Measurements from ENCODE around the gene SAMD8. TPM values are rescaled to one million over a fixed set of nuclear protein-coding genes. Genes with fewer than 3 reads are reported as not detected.

Gene SAMD8
- total RNA-seq, 1 experiment from 2014 or later = 23.6 TPM

GRCh38 chr10:75073442-75073841, 38.0 kb upstream of the SAMD8 start:
- POLR2A ChIA-PET = no interaction called here
- ATAC-seq = no peak
- Histone ChIP-seq H3K9me2 (ENCODE audit: insufficient read depth) (no peaks in the 10 kb centered on the region), H3K27me3 (ENCODE audit: insufficient read depth, low read length) (no peaks in the 10 kb centered on the region), H3K79me2 (ENCODE audit: insufficient read depth, low read length) (no peaks in the 10 kb centered on the region), H3K36me3 (ENCODE audit: control insufficient read depth in 1 of 2, insufficient read depth in 2 of 2, low read length in 2 of 2) (no peaks in the 10 kb centered on the region), H3K9ac (ENCODE audit: low read length) (no peak overlapping the region), H3K9me3 (ENCODE audit: control insufficient read depth in 1 of 2, insufficient read depth in 1 of 2, low read depth in 1 of 2, low read length in 2 of 2) (no peaks in the 10 kb centered on the region), H2AFZ (ENCODE audit: low read depth, low read length, poor library complexity, severe bottlenecking) (no peak overlapping the region), H4K20me1 (ENCODE audit: insufficient read depth) (no peaks in the 10 kb centered on the region), H3K4me2 (ENCODE audit: low read length) (no peak overlapping the region), H3K4me3 (replicated peaks in 1 of 2; ENCODE audit: low read depth in 1 of 2, low read length in 2 of 2) (no peak overlapping the region), H3K4me1 (ENCODE audit: control insufficient read depth in 1 of 2, insufficient read depth in 2 of 2, low read length in 2 of 2) (no peaks in the 10 kb centered on the region), H3K27ac (ENCODE audit: low read depth, low read length) (no peak overlapping the region)
- no TSS peak for BruUV-seq (replicated peaks)
- no peak for TF ChIP-seq SIN3A (IDR thresholded peaks at IDR 0.05; ENCODE audit: low read depth)
- TF ChIP-seq MAX (IDR thresholded peaks at IDR 0.05) = no peak
- no peak for TF ChIP-seq JUND (IDR thresholded peaks at IDR 0.05)
- TF ChIP-seq SP1 (IDR thresholded peaks at IDR 0.05; ENCODE audit: low read depth) = no peak
- TF ChIP-seq CBX3 (IDR thresholded peaks at IDR 0.05; ENCODE audit: low read depth) = no peak
- TF ChIP-seq FOSL1 (IDR thresholded peaks at IDR 0.05; ENCODE audit: low read depth) = no peak
- TF ChIP-seq ELF1 (IDR thresholded peaks at IDR 0.05; ENCODE audit: borderline replicate concordance, low read depth) = no peak
- TF ChIP-seq YY1 (IDR thresholded peaks at IDR 0.05; ENCODE audit: extremely low read depth, insufficient replicate concordance, low read depth, low read length) = no peak
- no peak for TF ChIP-seq EGR1 (IDR thresholded peaks at IDR 0.05; ENCODE audit: low read depth)
- TF ChIP-seq ZNF274 (IDR thresholded peaks at IDR 0.05; ENCODE audit: low read depth, low read length) = no peak
- no peak for TF ChIP-seq EZH2phosphoT487 (IDR thresholded peaks at IDR 0.05; ENCODE audit: borderline replicate concordance)
- TF ChIP-seq ATF3 (IDR thresholded peaks at IDR 0.05) = no peak
- TF ChIP-seq ZBTB33 (IDR thresholded peaks at IDR 0.05; ENCODE audit: extremely low read depth, insufficient replicate concordance, low read length) = no peak
- no peak for TF ChIP-seq RAD21 (IDR thresholded peaks at IDR 0.05; ENCODE audit: low read depth)
- TF ChIP-seq EZH2 (IDR thresholded peaks at IDR 0.05) = no peak
- TF ChIP-seq POLR2A (IDR thresholded peaks at IDR 0.05; ENCODE audit: borderline replicate concordance, extremely low read depth, insufficient read depth, insufficient read length) = no peak
- TF ChIP-seq ZFX (IDR thresholded peaks at IDR 0.05) = no peak
- RAD21 ChIA-PET (ENCODE audit: low non-redundant PET in 1 of 2, low total read pairs in 2 of 2, uncharacterized antibody in 2 of 2, unreplicated experiment in 2 of 2) = no interaction called here
- DNase-seq (ENCODE audit: low read depth, low spot score) = no peak
- CTCF ChIA-PET = no interaction called here
- intact Hi-C loops (cut with micrococcal nuclease) = no loop called here

Data from HCT116 (cell line).